GM12874 (cell line): ENCODE results near the gene FAM124A.

Source experiments
- TF ChIP-seq, protein P1 (sequence below): IDR thresholded peaks from 2 replicates; pipeline ENCODE4 v1.5.1; 2011; ENCODE audit warnings: low read depth, mild to moderate bottlenecking, control low read depth, low read length, moderate library complexity; ENCODE audit not compliant: insufficient read depth

Gene FAM124A

GRCh38 chr13:51270623-51271415 lies 48.6 kb downstream of the FAM124A start:
- TF ChIP-seq, protein P1, sequence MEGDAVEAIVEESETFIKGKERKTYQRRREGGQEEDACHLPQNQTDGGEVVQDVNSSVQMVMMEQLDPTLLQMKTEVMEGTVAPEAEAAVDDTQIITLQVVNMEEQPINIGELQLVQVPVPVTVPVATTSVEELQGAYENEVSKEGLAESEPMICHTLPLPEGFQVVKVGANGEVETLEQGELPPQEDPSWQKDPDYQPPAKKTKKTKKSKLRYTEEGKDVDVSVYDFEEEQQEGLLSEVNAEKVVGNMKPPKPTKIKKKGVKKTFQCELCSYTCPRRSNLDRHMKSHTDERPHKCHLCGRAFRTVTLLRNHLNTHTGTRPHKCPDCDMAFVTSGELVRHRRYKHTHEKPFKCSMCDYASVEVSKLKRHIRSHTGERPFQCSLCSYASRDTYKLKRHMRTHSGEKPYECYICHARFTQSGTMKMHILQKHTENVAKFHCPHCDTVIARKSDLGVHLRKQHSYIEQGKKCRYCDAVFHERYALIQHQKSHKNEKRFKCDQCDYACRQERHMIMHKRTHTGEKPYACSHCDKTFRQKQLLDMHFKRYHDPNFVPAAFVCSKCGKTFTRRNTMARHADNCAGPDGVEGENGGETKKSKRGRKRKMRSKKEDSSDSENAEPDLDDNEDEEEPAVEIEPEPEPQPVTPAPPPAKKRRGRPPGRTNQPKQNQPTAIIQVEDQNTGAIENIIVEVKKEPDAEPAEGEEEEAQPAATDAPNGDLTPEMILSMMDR: no peak

GRCh38 chr13:51271528-51272085 lies 49.4 kb downstream of the FAM124A start:
- TF ChIP-seq, protein P1: no peak

GRCh38 chr13:51275101-51275500 lies 52.9 kb downstream of the FAM124A start:
- TF ChIP-seq, protein P1: no peak

DNA sequence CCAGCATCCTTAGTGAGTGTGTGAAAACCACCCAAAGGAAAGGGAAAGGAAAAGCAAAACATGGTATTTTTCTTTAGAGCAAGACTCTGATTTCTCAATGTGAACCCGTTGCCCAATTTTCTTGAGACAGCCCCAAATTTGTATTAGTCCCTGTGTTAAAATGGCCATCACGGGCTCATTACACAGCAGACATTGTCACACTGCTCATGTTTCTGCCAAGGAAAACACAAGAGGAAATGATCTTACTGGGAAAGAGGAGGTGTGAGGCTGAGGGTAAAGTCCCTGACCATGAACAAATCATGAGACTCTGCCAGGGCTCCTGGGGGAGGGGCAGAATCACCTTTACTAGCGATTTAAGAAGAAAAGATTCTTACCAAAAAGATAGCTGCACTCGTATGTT lies 54.4 kb downstream of the FAM124A start:
- TF ChIP-seq, protein P1: no peak

DNA sequence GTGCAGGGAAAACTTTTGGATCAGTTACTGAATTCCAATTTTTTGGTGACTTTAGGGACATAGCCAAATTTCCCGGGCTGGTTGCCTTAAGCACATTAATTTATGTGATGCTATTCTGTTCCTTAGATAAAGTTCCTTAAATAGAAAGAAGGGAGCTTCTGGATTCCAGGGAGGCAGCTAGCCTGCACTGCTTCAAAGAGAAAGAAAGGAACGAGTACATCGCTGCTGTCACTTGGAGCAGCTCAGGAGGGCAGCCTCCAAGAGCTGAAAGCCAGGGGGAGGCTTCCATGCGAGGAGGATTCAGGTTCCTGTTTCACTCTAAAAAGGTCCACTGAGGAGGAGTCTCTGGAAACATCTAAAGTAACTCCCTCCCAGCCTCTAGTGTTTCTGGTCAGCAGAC lies 55.7 kb downstream of the FAM124A start:
- TF ChIP-seq, protein P1: no peak

DNA sequence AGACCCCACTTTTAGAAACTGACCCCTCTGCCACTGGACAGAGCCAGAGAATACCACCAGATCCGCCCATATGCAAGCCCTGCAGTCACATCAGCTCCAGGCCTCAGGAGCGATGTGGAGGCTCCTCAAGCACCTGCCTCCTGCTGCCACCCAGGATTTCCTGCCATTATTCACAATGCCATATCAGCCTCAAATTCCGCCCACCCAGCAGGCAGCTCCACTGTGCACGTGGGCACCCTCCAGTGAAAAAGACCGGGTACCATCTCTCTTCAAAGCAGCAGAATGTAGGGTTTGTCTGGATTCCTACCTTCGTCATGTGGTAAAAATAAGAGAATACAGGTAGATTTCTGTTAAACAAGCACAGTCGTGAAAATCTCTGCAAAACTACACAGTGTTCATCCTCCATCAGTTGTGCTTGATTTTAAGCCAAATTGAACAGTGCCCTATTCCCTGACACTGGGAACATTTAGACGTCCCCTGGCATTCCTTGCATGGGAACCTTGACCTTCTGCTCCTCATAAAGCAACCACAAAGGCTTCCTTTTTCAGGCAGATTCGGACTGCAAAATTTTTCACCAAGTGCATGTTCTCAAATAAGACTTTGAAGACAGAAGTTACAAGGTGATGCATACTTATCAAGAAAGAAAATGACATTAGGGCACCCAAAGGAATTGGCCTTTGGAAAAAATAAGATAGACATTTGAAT lies 56.4 kb downstream of the FAM124A start:
- TF ChIP-seq, protein P1: no peak

DNA sequence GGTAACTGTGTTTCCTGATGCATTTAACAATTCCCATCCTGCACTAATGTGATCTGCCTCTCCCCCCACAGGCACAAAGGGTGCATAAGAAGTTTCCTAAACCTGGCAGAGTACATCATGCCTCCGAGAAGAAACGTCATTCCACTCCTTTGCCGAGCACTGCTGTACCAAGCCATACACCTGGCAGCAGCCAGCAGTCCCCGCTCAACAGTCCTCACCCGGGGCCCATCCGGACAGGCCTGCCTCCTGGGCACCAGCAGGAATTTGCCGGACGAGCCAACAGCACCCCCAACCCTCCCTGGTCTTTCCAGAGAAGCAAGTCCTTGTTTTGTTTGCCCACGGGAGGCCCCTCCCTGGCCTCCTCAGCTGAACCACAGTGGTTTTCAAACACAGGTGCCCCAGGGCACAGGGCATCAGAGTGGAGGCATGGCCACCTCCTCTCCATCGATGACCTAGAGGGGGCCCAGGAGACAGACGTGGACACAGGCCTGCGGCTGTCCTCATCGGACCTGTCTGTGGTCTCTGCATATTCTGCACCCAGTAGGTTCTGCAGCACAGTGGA lies 58.3 kb downstream of the FAM124A start:
- TF ChIP-seq, protein P1: no peak
